Measurements from ENCODE around the gene AADACL3. TPM values are rescaled to one million over a fixed set of nuclear protein-coding genes. Genes with fewer than 3 reads are reported as not detected.

AADACL3 gene
- total and polyA plus RNA-seq, 9 of the 15 experiments (the other 6 are each of a cell fraction or from before 2014, with no cell fraction given), result not detected

- TF ChIP-seq LEF1 (IDR thresholded peaks at IDR 0.05) (no peak), TRIM28 (IDR thresholded peaks at IDR 0.05) (no peak), ATF3 (IDR thresholded peaks at IDR 0.05) (peak; percentile 95), ATF3 (CRISPR knock-in tag; conservative IDR thresholded peaks at IDR 0.05) (no peak), NFE2L1 (tag; IDR thresholded peaks at IDR 0.05; ENCODE audit: borderline replicate concordance, low read depth) (no peak), NR2C2 (CRISPR knock-in tag; IDR thresholded peaks at IDR 0.05) (no peak), NR2C2 (tag; IDR thresholded peaks at IDR 0.05) (peak; percentile 30; the same call in 1 of the 2 replicates), ZNF277 (CRISPR knock-in tag; IDR thresholded peaks at IDR 0.05; ENCODE audit: borderline replicate concordance) (no peak), NKRF (IDR thresholded peaks at IDR 0.05; ENCODE audit: borderline replicate concordance) (no peak), PPARD (CRISPR knock-in tag; IDR thresholded peaks at IDR 0.05) (no peak), KDM4B (IDR thresholded peaks at IDR 0.05; ENCODE audit: borderline replicate concordance in 2 of 2, low read depth in 1 of 2) (no peak), SMAD2 (IDR thresholded peaks at IDR 0.05; ENCODE audit: low read depth, low read length) (no peak), YY1 (IDR thresholded peaks at IDR 0.05; ENCODE audit: borderline replicate concordance in 1 of 3, control insufficient read depth in 1 of 3, extremely low read depth in 1 of 3, insufficient read depth in 3 of 3, insufficient read length in 1 of 3, insufficient replicate concordance in 2 of 3, low read depth in 1 of 3, low read length in 2 of 3) (peak in 1 of 3 experiments; percentile 21), PTBP1 (IDR thresholded peaks at IDR 0.05; ENCODE audit: low read depth, low read length) (no peak), BACH1 (tag; IDR thresholded peaks at IDR 0.05) (no peak), MEIS2 (IDR thresholded peaks at IDR 0.05; ENCODE audit: partially characterized antibody) (peak; percentile 66), MCM3 (IDR thresholded peaks at IDR 0.05) (no peak), GABPB1 (CRISPR knock-in tag; IDR thresholded peaks at IDR 0.05) (0 out of 2 replicates have a peak, but pooled peaks have one; percentile 23), ZNF197 (CRISPR knock-in tag; IDR thresholded peaks at IDR 0.05; ENCODE audit: low read depth) (no peak), JUN (IDR thresholded peaks at IDR 0.05; ENCODE audit: borderline replicate concordance, low read depth, low read length) (peak; percentile 79), JUN (CRISPR knock-in tag; IDR thresholded peaks at IDR 0.05; ENCODE audit: borderline replicate concordance) (no peak), CREM (IDR thresholded peaks at IDR 0.05; ENCODE audit: low read depth) (peak; percentile 61), RCOR1 (IDR thresholded peaks at IDR 0.05; ENCODE audit: borderline replicate concordance in 1 of 2, low read depth in 2 of 2, low read length in 2 of 2) (no peak), TEAD4 (IDR thresholded peaks at IDR 0.05; ENCODE audit: low read length) (no peak), TEAD4 (CRISPR knock-in tag; IDR thresholded peaks at IDR 0.05; ENCODE audit: borderline replicate concordance) (no peak), ZNF551 (CRISPR knock-in tag; IDR thresholded peaks at IDR 0.05) (no peak)
Measured at GRCh38 chr1:12666141-12666735, 49.7 kb upstream of the AADACL3 start (continued).
